Endothelial cell (in vitro differentiated cells): ENCODE results near the gene HMGCS2. TPM values are rescaled to one million over a fixed set of nuclear protein-coding genes. Genes with fewer than 3 reads are reported as not detected.
A peak's percentile ranks its signal among the peaks of the same experiment; 100 is the strongest.

Experiments
- DNase-seq: peaks from one replicate; pipeline ENCODE4 v3.0.0; 2021; ENCODE audit warnings: low spot score
- H3K27ac Mint-ChIP-seq: one replicate; pipeline ENCODE4 v1.8.0; 2021; ENCODE audit warnings: mixed read lengths, inconsistent platforms; ENCODE audit not compliant: unreplicated experiment
- H3K27me3 Mint-ChIP-seq: one replicate; pipeline ENCODE4 v1.8.0; 2021; ENCODE audit warnings: mild to moderate bottlenecking, moderate library complexity, mixed read lengths, inconsistent platforms; ENCODE audit not compliant: unreplicated experiment
- H3K36me3 Mint-ChIP-seq: one replicate; pipeline ENCODE4 v1.8.0; 2021; ENCODE audit warnings: mild to moderate bottlenecking, low read depth, mixed read lengths, inconsistent platforms; ENCODE audit not compliant: unreplicated experiment
- H3K4me1 Mint-ChIP-seq: one replicate; pipeline ENCODE4 v1.8.0; 2021; ENCODE audit warnings: mild to moderate bottlenecking, mixed read lengths, inconsistent platforms; ENCODE audit not compliant: unreplicated experiment
- H3K4me3 Mint-ChIP-seq: one replicate; pipeline ENCODE4 v1.8.0; 2021; ENCODE audit warnings: mild to moderate bottlenecking, mixed read lengths, inconsistent platforms; ENCODE audit not compliant: unreplicated experiment
- H3K9me3 Mint-ChIP-seq: one replicate; pipeline ENCODE4 v1.8.0; 2021; ENCODE audit warnings: mixed read lengths, inconsistent platforms; ENCODE audit not compliant: unreplicated experiment
- total RNA-seq: library from RNA; stranded (reverse); fragmentation: NEBNext Ultra II Directional; extraction: Animal tissue kit (Norgen Biotek cat#: 25700); gene quantifications from one replicate; pipeline ENCODE4 v1.2.1, GENCODE V29; 2021; ENCODE audit not compliant: unreplicated experiment
- TF ChIP-seq, protein P1 (sequence below): fragments of 200-600 bp; sonication (generic); IDR thresholded peaks from one replicate; pipeline ENCODE4 v1.5.0; 2021; ENCODE audit warnings: antibody characterized with exemption; ENCODE audit not compliant: unreplicated experiment

HMGCS2 gene
- total RNA-seq, 1 donor from 2014 or later = not detected

- Mint-ChIP-seq H3K27me3 (peaks cover 5% of the 10 kb centered on the region), H3K36me3 (peaks cover 30% of the 10 kb centered on the region), H3K27ac (no peak overlapping the region), H3K9me3 (no peaks in the 10 kb centered on the region), H3K4me1 (peaks cover 54% of the 10 kb centered on the region), H3K4me3 (no peak overlapping the region)
- DNase-seq = no peak
- TF ChIP-seq, protein P1, sequence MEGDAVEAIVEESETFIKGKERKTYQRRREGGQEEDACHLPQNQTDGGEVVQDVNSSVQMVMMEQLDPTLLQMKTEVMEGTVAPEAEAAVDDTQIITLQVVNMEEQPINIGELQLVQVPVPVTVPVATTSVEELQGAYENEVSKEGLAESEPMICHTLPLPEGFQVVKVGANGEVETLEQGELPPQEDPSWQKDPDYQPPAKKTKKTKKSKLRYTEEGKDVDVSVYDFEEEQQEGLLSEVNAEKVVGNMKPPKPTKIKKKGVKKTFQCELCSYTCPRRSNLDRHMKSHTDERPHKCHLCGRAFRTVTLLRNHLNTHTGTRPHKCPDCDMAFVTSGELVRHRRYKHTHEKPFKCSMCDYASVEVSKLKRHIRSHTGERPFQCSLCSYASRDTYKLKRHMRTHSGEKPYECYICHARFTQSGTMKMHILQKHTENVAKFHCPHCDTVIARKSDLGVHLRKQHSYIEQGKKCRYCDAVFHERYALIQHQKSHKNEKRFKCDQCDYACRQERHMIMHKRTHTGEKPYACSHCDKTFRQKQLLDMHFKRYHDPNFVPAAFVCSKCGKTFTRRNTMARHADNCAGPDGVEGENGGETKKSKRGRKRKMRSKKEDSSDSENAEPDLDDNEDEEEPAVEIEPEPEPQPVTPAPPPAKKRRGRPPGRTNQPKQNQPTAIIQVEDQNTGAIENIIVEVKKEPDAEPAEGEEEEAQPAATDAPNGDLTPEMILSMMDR = no peak
Observed at GRCh38 chr1:119733754-119734153, 35.0 kb downstream of the HMGCS2 start.

DNA sequence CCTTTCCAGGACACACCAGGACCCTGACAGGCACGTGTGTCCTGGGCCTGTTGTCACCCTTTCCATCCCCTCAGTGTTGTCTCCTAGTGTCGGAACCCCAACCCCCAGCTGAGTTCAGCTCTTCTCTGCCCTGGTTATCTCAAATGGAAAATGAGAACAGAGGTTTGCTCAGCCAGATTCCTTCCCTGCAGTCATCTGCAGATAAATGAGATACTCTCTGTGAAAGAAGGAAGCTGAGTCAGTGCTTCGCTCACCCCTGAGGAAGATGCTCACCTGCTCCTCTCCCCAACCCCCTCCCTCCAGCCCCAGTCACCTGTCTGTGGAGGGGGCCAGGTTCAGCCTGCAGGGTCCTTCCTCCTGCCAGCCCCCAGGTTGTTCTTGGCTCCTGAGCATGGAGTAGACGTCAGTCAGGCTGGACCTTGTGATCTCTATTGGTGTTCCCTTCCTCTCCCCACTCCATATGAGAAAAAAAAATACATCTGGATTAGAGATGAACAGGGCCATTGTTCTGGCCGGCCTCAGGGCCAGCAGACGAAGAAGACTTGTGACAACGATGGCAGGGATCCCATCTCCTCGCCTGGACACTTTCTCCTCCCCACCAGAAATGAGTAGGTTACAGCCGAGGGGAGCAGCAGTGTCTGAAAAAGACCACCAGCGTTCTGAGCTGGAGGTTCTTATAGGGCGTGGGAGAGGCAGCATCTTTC, 36.1 kb downstream of the HMGCS2 start:
- H3K27me3 Mint-ChIP-seq = peaks cover 9% of the 10 kb centered on the region
- H3K4me1 Mint-ChIP-seq = peaks cover 60% of the 10 kb centered on the region
- DNase-seq = no peak
- no peak overlapping the region for H3K27ac Mint-ChIP-seq
- TF ChIP-seq, protein P1 = no peak
- no peaks in the 10 kb centered on the region for H3K9me3 Mint-ChIP-seq
- H3K36me3 Mint-ChIP-seq = peaks cover 31% of the 10 kb centered on the region
- H3K4me3 Mint-ChIP-seq = no peak overlapping the region

DNA sequence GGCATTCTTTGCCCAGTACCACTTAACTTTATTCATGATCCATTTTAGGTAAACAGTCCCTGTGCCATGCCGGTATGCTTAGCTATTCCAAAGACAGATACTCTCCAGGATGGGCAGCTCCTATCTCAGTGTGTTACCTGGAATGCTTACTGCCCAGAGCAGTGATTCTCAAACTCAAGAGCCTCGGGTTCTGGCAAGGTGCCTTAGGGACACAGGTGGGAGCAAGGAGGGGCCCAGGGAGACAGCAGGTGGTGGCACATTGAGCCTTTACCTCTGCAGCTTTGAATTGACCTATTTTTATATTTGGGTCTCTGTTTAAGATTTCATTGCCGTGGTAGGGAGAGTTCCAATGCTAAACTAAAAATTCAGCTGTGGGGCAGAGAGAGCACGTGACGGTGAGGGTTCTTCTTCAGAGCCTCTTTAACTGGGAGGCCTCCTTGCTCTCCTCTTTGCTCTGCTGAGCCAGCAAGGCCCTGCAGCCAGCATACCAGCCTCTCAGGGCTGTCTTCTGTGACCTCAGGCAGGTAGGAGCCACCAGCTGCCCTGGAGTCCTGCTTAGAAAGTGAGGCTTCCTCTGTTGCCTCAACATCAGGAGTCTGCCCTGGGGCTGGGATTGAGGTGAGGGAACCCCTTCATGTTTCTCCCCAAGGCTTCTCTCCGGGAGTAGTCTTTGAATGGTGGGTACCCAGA, 36.8 kb downstream of the HMGCS2 start:
- Mint-ChIP-seq H3K36me3 (peaks cover 35% of the 10 kb centered on the region), H3K27ac (no peak overlapping the region), H3K9me3 (no peaks in the 10 kb centered on the region), H3K27me3 (peaks cover 9% of the 10 kb centered on the region), H3K4me3 (no peak overlapping the region), H3K4me1 (peaks cover 60% of the 10 kb centered on the region)
- DNase-seq = no peak
- TF ChIP-seq, protein P1 = no peak

- Mint-ChIP-seq H3K36me3 (peaks cover 35% of the 10 kb centered on the region), H3K4me3 (no peak overlapping the region), H3K9me3 (no peaks in the 10 kb centered on the region), H3K27ac (no peak overlapping the region), H3K4me1 (peaks cover 62% of the 10 kb centered on the region), H3K27me3 (peaks cover 7% of the 10 kb centered on the region)
- TF ChIP-seq, protein P1 = no peak
- DNase-seq = no peak
Observed at GRCh38 chr1:119731060-119731459, 37.6 kb downstream of the HMGCS2 start.

GRCh38 chr1:119729044-119729443, 39.7 kb downstream of the HMGCS2 start:
- no peak overlapping the region for H3K4me3 Mint-ChIP-seq
- DNase-seq = no peak
- H3K36me3 Mint-ChIP-seq = peaks cover 36% of the 10 kb centered on the region
- H3K27ac Mint-ChIP-seq = peak overlapping the region; percentile 93
- no peaks in the 10 kb centered on the region for H3K9me3 Mint-ChIP-seq
- H3K27me3 Mint-ChIP-seq = peaks cover 8% of the 10 kb centered on the region
- TF ChIP-seq, protein P1 = no peak
- peaks cover 71% of the 10 kb centered on the region for H3K4me1 Mint-ChIP-seq
